GM21526 (cell line): ENCODE results near the gene BACH2.
"Not testable (repeated sequence)": the region's sequence is repeated elsewhere in the genome, so short reads cannot be mapped to it uniquely, and the experiment has no call there.

ENCODE experiments used
- ATAC-seq: cut with Tn5 transposase; IDR thresholded peaks from one replicate; pipeline ENCODE4 v1.9.1; 2021; ENCODE audit warnings: moderate library complexity; ENCODE audit not compliant: unreplicated experiment, low FRiP score

BACH2 gene

GRCh38 chr6:90218959-90219208 lies 77.8 kb downstream of the BACH2 start:
- ATAC-seq = no peak

- no peak for ATAC-seq
Measured at GRCh38 chr6:90217506-90218127, 79.0 kb downstream of the BACH2 start.

- no peak for ATAC-seq
Measured at GRCh38 chr6:90216072-90216977, 80.3 kb downstream of the BACH2 start.

- no peak for ATAC-seq
Measured at GRCh38 chr6:90214966-90215365, 81.7 kb downstream of the BACH2 start.

GRCh38 chr6:90214461-90214860 lies 82.2 kb downstream of the BACH2 start:
- ATAC-seq = no peak

- no peak for ATAC-seq
Measured at GRCh38 chr6:90212274-90212673, 84.4 kb downstream of the BACH2 start.

- ATAC-seq = no peak
Measured at GRCh38 chr6:90209527-90209926, 87.1 kb downstream of the BACH2 start.

- not testable (repeated sequence) for ATAC-seq
Measured at GRCh38 chr6:90208690-90209089, 88.0 kb downstream of the BACH2 start.

- no peak for ATAC-seq
Measured at GRCh38 chr6:90204327-90205056, 92.2 kb downstream of the BACH2 start.

GRCh38 chr6:90203672-90204071 lies 93.0 kb downstream of the BACH2 start:
- ATAC-seq = no peak

- ATAC-seq = no peak
Measured at GRCh38 chr6:90202156-90202555, 94.5 kb downstream of the BACH2 start.

GRCh38 chr6:90199900-90200299 lies 96.7 kb downstream of the BACH2 start:
- ATAC-seq = no peak

GRCh38 chr6:90198758-90199425 lies 97.8 kb downstream of the BACH2 start:
- ATAC-seq = no peak

GRCh38 chr6:90197854-90198496 lies 98.7 kb downstream of the BACH2 start:
- no peak for ATAC-seq

- ATAC-seq = no peak
Measured at GRCh38 chr6:90195094-90195829, 101.4 kb downstream of the BACH2 start.

- ATAC-seq = no peak
Measured at GRCh38 chr6:90194371-90194841, 102.2 kb downstream of the BACH2 start.

- ATAC-seq = no peak
Measured at GRCh38 chr6:90193359-90193758, 103.3 kb downstream of the BACH2 start.

GRCh38 chr6:90192857-90193256 lies 103.8 kb downstream of the BACH2 start:
- ATAC-seq = no peak

GRCh38 chr6:90190752-90191395 lies 105.8 kb downstream of the BACH2 start:
- no peak for ATAC-seq
